ENCODE data around the gene ANTXR1. TPM values are rescaled to one million over a fixed set of nuclear protein-coding genes. Genes with fewer than 3 reads are reported as not detected.

ANTXR1 gene
- total RNA-seq, 1 donor from 2014 or later, result 69.5 TPM

DNA sequence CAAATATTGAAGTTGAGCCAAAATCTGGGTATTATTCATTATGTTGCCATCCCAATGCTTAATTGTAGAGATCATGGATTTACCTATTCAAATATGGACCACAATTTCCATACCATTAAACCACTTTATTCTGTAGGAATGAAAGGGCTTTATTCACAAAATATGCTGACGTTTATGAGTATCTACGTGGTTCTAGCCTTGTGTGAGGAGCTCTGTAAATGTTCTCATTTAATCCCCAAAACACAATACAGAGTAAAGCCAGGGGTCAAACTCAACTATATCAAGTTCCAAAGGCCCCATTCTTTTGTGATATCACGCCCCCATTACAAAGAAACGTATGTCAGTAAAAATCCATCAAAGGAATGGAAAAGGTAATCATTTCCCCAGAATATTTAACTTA is 61.9 kb downstream of the ANTXR1 start:
- Mint-ChIP-seq H3K36me3 (peaks cover 38% of the 10 kb centered on the region), H3K4me3 (no peak overlapping the region), H3K27ac (no peak overlapping the region), H3K27me3 (no peaks in the 10 kb centered on the region), H3K4me1 (ENCODE audit: unreplicated experiment) (no peaks in the 10 kb centered on the region), H3K9me3 (no peaks in the 10 kb centered on the region)
- TF ChIP-seq, protein P1, sequence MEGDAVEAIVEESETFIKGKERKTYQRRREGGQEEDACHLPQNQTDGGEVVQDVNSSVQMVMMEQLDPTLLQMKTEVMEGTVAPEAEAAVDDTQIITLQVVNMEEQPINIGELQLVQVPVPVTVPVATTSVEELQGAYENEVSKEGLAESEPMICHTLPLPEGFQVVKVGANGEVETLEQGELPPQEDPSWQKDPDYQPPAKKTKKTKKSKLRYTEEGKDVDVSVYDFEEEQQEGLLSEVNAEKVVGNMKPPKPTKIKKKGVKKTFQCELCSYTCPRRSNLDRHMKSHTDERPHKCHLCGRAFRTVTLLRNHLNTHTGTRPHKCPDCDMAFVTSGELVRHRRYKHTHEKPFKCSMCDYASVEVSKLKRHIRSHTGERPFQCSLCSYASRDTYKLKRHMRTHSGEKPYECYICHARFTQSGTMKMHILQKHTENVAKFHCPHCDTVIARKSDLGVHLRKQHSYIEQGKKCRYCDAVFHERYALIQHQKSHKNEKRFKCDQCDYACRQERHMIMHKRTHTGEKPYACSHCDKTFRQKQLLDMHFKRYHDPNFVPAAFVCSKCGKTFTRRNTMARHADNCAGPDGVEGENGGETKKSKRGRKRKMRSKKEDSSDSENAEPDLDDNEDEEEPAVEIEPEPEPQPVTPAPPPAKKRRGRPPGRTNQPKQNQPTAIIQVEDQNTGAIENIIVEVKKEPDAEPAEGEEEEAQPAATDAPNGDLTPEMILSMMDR (conservative IDR thresholded peaks at IDR 0.05), result no peak
- no peak for DNase-seq (ENCODE audit: extremely low spot score, unreplicated experiment)

DNA sequence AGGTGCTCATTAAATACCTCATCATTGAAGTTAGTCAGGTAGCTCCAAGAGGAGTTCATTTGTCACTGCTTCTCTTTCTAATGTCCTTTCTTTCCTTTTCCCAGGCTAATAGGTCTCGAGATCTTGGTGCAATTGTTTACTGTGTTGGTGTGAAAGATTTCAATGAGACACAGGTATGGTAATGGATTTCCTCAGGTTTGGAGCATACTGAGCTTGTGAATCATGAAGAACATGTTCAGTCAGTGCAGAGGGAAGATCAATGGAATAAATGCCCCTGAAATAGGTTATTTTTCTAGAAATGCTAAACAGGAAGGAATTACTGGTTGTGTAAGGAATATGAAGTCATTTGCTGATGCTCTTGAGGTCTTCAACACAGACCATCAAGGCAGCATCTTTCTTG is 62.5 kb downstream of the ANTXR1 start:
- Mint-ChIP-seq H3K36me3 (peaks cover 36% of the 10 kb centered on the region), H3K4me3 (no peak overlapping the region), H3K27ac (no peak overlapping the region), H3K4me1 (ENCODE audit: unreplicated experiment) (no peaks in the 10 kb centered on the region), H3K9me3 (no peaks in the 10 kb centered on the region), H3K27me3 (no peaks in the 10 kb centered on the region)
- DNase-seq (ENCODE audit: extremely low spot score, unreplicated experiment), result no peak
- TF ChIP-seq, protein P1 (conservative IDR thresholded peaks at IDR 0.05), result no peak

DNA sequence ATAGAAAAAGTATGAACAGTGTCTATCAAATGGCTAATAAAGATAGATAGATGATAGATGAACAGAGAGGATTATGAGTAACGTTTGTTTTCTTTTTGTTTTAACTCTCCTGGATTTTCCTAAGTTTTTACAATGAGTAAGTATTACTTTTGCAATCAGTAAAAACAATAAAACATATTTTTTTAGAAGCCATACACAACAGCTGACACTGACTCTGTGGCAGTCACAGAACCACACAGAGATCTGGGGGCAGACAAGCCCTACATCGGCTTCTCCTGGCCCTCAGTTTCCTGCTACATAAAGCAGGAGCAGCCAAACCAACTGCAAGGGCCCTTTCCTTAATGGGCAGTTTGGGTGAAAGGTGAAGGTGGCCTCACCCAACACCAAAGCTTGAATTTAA is 63.6 kb downstream of the ANTXR1 start:
- Mint-ChIP-seq H3K4me3 (no peak overlapping the region), H3K4me1 (ENCODE audit: unreplicated experiment) (no peaks in the 10 kb centered on the region), H3K9me3 (no peaks in the 10 kb centered on the region), H3K27me3 (no peaks in the 10 kb centered on the region), H3K27ac (no peak overlapping the region), H3K36me3 (peaks cover 37% of the 10 kb centered on the region)
- TF ChIP-seq, protein P1 (conservative IDR thresholded peaks at IDR 0.05), result no peak
- no peak for DNase-seq (ENCODE audit: extremely low spot score, unreplicated experiment)

DNA sequence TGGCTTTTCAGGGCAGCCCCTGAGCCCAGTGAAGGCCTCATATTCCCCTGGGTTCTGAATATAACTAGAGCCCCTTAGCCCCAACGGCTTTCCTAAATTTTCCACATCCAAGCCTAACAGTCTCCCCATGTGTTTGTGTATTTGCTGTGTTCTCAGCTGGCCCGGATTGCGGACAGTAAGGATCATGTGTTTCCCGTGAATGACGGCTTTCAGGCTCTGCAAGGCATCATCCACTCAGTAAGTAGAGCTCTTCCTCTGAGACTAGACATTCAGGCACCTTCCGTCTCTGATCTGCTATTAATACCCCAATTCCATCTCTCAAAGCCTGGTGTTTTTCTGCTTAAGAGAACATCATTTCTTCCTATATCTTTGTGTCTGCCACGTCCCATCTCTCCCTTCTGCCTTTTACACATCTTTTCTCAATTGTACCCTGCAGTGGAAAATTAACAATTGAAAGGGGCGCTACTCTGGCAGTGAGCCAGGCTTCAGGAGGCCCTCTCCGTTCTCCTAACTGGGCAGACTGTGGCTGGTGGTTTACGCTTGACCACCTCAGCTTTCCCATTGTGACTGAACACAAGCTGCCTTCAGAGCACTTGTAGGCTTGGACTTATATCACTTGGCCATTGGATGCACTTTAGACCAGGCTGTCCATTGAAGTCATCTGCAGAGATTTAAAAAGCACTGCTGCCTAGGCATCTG is 64.4 kb downstream of the ANTXR1 start:
- H3K4me1 Mint-ChIP-seq (ENCODE audit: unreplicated experiment), result no peaks in the 10 kb centered on the region
- no peak overlapping the region for H3K4me3 Mint-ChIP-seq
- peaks cover 44% of the 10 kb centered on the region for H3K36me3 Mint-ChIP-seq
- no peak for DNase-seq (ENCODE audit: extremely low spot score, unreplicated experiment)
- H3K27ac Mint-ChIP-seq, result no peak overlapping the region
- no peaks in the 10 kb centered on the region for H3K27me3 Mint-ChIP-seq
- TF ChIP-seq, protein P1 (conservative IDR thresholded peaks at IDR 0.05), result no peak
- no peaks in the 10 kb centered on the region for H3K9me3 Mint-ChIP-seq

DNA sequence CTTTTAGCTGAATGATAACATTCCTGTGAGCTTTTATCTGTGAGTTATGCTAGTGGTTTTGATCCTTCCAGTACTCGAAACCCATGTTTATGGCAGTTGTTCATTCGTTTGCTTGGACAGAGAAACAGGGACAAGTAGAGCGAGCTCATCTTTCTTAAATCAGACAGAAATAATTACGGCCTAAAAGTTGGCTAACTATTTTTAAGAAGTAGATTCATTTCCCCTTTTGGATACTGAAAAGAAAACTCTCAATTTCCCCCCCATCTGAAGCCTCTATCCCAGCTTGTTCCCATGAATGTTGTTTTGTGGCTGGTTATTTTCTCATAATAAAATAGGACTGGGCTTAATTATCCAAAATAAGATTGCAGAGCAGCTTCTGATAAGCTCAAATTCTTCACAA is 67.1 kb downstream of the ANTXR1 start:
- TF ChIP-seq, protein P1 (conservative IDR thresholded peaks at IDR 0.05), result no peak
- H3K4me3 Mint-ChIP-seq, result no peak overlapping the region
- H3K4me1 Mint-ChIP-seq (ENCODE audit: unreplicated experiment), result no peaks in the 10 kb centered on the region
- no peak for DNase-seq (ENCODE audit: extremely low spot score, unreplicated experiment)
- no peaks in the 10 kb centered on the region for H3K9me3 Mint-ChIP-seq
- H3K36me3 Mint-ChIP-seq, result peaks cover 42% of the 10 kb centered on the region
- H3K27me3 Mint-ChIP-seq, result no peaks in the 10 kb centered on the region
- no peak overlapping the region for H3K27ac Mint-ChIP-seq

Data from type B pancreatic cell (in vitro differentiated cells).